SH-SY5Y (cell line): ENCODE data around the gene TMEM203.

ENCODE experiments used
- GATA2 ChIP-seq: IDR thresholded peaks from 2 replicates; pipeline ENCODE4 v1.6.1; 2011; ENCODE audit warnings: mild to moderate bottlenecking, low read depth, low read length
- GATA3 ChIP-seq: IDR thresholded peaks from 2 replicates; pipeline ENCODE4 v1.6.1; 2011; ENCODE audit warnings: low read depth, mild to moderate bottlenecking, low read length, moderate library complexity

GRCh38 chr9:137168573-137168903, 36.9 kb downstream of the TMEM203 start:
- TF ChIP-seq GATA3 (no peak), GATA2 (no peak)
